ENCODE data around the gene GMPR. TPM values are rescaled to one million over a fixed set of nuclear protein-coding genes. Genes with fewer than 3 reads are reported as not detected.

GMPR gene
- polyA plus RNA-seq, 10 donors, result 40.5 to 54.2 (median 46.6) TPM

Other genes with a start within 250 kb of the GMPR start
- 10 to 100 TPM; 30.4 to 46.8 (median 43.1) TPM for gene MYLIP, start 109.5 kb upstream of the GMPR start, polyA plus RNA-seq (ENCODE audit: insufficient read length in 10 of 10)